GM19351 (cell line): ENCODE measurements around the gene PLAGL2.

Experiments used
- ATAC-seq: cut with Tn5 transposase; IDR thresholded peaks from one replicate; pipeline ENCODE4 v1.9.1; 2021; ENCODE audit warnings: mild to moderate bottlenecking, moderate library complexity; ENCODE audit not compliant: unreplicated experiment

PLAGL2 gene

GRCh38 chr20:32152421-32153155 is 55.0 kb downstream of the PLAGL2 start:
- no peak for ATAC-seq

GRCh38 chr20:32150291-32150848 is 57.2 kb downstream of the PLAGL2 start:
- no peak for ATAC-seq

GRCh38 chr20:32149566-32150170 is 57.9 kb downstream of the PLAGL2 start:
- no peak for ATAC-seq

GRCh38 chr20:32144898-32145662 is 62.5 kb downstream of the PLAGL2 start:
- ATAC-seq: no peak

- no peak for ATAC-seq
Measured at GRCh38 chr20:32142991-32143390, 64.6 kb downstream of the PLAGL2 start.
